ENCODE data around the gene GRID1.

GRID1 gene

DNA sequence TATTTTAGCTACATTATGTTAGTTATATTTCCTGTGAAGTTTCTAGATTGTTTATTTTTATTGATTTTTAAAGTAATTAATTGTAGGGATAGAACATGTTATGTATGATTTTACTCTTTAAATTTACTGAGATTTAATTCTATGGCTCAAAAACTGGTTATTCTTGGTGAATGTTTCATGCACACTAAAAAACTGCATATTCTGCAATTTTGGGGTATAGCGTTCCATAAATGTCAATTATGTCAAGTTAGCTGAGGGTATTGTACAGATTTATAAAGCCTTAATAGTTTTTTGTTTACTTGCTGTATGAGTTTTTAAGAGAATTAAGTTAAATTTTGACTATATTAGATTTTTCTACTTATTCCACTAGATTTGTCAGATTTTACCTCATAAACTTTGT is 669.7 kb downstream of the GRID1 start:
- DNase-seq (ENCODE audit: low spot score), result no peak

DNA sequence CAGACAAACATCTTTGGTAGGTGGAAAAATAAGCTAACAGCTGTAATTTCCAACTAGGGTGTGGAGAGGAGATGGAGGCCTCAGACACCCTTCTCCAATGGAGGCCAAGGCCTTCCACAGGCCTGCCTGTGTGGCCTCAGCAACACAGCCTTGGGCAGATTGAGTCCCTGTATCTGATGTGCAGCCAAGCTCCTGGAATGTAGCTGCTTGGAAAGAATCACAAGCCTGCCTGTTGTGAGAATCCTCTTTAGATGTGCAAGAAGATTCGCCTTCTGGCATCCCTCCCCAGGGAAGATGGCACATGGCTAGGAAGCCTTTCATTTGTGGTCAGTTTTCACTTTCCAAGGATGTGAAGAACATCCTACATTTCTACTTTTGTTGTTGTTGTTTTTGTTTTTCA is 684.0 kb downstream of the GRID1 start:
- DNase-seq (ENCODE audit: low spot score), result no peak

DNA sequence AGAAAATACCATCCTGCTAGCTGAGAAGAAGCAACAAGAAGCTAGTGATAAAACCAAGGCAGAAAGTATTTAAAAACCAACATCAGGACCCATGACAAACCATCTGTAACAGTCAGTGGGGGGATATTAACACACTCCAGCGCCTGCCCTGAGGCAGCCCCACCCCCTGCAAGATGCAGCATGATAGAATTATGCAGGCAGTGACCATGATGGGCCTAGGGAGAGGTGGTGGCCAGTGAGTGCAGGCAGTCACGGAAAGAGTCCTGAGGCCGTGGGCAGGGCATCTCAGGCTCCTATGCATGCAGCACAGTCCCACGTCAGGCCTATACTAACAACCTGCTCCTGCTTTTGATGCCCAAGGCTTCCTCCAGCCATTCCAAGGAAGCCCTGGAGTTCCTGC is 686.9 kb downstream of the GRID1 start:
- no peak for DNase-seq (ENCODE audit: low spot score)

DNA sequence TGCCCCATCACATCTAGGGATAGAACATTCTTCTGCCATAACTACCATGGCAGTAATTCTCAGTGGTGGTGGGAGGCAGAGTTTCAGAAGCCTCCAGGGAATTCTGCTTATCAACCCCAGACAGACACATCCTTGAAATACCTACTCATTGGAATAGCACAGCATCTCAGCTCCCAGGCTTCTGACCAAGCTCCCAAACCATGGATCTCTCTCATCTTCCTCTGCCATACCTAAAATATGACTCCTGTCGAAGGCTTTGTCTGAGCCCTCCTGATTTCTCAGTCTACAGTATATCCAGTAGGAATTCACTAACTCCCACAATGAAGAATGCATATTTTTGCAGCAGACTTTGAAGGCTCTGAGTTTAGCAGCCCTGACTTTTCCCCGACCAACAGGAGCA is 687.5 kb downstream of the GRID1 start:
- no peak for DNase-seq (ENCODE audit: low spot score)

DNA sequence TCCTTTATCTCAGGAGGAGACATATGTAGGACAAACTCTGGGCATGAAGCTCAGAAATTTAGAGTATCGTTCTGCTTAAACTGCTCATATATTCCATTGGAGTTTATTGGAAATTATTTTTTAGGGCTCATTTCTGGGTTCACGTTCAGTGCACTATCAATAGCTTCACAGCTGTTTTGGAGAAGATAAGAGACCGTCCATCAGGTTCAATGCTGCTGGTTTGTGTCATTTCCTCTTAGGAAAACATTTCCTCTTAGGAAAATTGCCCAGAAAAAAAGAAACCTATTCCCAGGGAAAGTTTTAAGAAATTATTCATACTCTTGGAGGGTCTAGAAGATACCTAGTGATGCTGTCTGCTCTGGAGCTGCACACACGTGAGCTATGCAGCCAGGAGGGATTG is 691.7 kb downstream of the GRID1 start:
- DNase-seq (ENCODE audit: low spot score), result no peak

DNA sequence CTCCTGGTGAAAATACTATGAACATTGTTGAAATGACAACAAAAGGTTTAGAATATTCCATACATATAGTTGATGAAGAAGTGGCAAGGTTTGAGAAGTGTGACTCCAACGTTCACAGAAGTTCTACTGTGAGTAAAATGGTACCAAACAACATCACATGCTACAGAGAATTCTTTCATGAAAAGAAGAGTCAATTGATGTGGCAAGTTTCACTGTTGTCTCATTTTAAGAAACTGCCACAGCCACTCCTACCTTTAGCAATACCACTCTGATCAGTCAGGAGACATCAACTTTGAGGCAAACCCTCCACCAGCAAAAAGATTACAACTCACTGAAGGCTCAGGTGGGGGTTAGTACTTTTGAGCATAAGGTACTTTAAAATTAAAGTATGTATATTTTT is 693.3 kb downstream of the GRID1 start:
- DNase-seq (ENCODE audit: low spot score), result no peak

DNA sequence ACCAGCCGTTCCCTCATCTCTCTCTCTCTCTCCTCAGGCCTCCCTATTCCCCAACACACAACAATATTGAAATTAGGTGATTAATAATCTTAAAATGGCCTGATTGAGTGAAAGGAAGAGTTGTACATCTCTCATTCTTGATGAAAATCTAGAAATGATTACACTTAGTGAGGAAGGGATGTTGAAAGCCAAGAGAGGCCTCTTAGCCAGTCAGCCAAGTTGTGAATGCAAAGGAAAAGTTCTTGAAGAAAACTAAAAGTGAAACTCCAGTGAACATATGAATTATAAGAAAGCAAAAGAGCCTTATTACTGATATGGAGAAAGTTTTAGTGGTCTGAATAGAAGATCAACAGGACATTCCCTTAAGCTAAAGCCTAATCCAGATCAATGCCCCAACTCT is 695.1 kb downstream of the GRID1 start:
- DNase-seq (ENCODE audit: low spot score), result no peak

DNA sequence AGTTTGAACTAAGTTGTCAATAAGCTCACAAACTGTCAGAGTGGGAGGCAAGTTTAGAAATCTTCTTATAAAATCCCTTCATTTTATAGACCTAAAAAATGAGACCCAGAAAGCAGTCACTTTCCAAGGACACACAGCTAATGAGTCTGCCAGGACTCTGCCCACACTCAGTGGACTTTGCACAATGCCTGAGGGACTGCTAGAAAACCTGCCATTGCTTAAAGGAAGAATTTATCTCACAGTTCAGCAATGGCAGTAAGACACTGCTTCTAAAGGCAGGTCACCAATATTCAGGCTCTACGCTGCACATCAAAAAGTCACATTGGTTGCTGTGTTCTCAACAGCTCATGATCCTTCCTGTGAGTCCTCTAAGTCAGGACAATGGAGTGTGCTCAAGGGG is 698.1 kb downstream of the GRID1 start:
- DNase-seq (ENCODE audit: low spot score), result no peak

DNA sequence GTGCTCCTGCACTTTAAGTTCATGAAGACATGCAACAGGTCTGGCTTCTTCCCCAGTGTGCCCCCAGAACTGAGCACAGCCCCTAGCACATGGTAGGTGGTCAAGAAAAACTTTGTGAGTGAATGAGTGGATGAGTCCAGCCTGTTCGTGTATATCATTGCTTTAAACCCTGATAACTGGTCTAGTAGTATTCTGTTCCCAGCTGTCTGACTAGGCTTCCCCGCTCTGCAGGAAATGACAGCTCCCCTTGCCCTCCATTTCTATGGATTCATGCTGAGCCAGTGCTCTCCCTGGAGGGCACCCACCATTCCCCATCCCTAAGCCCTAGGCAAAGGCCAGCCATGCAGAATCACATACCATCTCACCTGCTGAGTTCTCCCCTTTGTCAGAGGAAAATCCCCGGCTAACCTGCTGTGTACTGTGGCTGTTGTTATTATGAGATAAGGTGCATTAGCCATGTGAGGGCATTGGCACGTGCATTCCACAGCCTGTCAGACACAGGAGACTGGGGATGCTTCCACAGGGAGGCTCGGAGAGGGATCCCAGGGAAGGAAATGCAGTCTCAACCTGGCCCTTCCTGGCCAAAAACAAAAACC is 698.9 kb downstream of the GRID1 start:
- DNase-seq (ENCODE audit: low spot score), result no peak

DNA sequence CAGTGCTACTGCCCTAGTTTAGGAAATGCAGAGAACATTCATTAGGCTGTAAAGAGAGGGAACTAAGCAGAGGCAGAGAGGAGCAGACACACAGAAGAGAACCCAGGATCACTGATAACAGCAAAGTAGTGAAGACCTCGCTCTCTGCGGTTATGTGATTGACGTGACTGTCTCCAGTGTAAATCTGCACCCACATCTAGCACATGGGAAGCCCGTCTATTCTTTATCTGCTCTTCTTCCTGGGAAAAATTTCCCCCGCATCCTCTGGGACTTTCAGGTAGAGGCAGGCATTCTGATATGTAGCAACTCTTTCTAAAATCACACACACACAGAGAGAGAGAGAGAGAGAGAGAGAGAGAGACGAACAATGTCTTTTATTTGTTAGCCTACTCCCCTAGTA is 699.6 kb downstream of the GRID1 start:
- DNase-seq (ENCODE audit: low spot score), result no peak

DNA sequence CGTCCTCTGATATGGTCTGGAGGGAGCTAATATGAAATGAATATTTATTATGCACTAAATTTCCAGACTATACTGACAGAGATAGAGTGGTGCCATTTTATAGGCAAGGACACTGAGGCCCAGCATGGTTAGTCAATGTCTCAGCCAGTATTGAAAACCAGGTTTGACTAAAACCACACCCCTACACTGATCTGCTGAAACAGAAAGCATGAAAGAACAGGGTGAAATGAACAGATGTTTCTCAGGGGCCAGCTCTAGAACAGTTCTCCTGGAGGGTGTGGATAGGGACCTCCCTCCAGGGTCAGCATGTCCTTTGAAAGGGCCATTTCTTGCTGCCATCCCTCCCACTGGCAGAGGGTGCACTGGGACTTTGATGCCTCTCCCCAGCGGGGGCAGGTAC is 700.5 kb downstream of the GRID1 start:
- DNase-seq (ENCODE audit: low spot score), result no peak

DNA sequence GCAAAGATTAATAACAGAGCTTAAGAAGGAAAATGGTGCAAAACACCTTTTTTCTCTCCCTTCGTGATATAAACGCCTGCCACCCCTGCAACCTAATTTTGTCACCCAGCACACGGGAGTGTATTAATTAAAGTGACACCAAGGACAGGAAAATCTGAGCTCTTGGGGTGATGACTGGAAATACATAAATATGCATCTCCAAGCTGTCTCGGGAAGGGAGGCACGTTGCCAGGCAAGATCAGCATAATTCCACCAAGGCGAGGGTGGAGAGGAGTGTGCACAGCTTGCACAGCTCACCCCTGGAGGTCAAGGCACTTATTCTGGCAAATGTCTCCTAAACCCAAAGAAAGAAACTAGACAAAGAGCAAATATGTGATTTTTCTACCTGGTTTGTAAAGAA is 700.9 kb downstream of the GRID1 start:
- no peak for DNase-seq (ENCODE audit: low spot score)

DNA sequence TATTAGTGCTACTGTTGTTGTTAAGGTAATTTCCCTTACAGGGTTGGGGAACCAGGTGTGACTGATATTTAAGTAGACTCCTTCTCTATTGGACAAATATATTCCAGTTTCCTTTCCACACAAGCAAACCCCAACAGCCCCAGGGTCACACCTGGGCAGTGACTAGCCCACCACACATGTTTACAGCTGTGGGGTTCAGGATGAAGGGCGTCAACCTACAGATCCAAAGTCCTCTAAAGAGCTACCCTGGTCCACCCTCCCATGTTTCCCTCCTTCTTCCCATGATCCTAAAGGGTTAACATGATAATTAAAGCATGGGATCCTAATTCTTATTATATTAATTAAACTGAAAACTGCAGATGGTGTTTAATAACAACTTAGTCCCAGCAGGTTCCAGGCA is 701.5 kb downstream of the GRID1 start:
- no peak for DNase-seq (ENCODE audit: low spot score)

DNA sequence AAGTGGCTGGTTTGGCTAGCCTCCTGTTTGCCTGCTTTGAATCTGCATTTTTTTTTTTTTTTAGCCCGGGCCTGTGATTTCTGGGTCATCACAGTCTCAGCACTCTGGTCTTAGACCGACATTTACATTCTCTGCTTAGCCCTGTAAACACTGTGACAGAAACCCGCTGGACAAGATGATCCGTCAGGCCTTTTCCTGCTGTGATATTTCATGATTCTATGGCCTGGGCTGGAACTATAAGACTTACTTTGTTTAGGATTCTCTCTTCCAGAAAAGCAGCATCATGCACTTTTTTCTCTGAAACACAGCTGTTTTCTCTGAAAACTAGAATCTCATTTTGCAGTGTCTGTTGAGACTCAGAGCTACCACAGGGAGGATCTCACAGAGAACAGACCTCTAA is 705.5 kb downstream of the GRID1 start:
- no peak for DNase-seq (ENCODE audit: low spot score)

DNA sequence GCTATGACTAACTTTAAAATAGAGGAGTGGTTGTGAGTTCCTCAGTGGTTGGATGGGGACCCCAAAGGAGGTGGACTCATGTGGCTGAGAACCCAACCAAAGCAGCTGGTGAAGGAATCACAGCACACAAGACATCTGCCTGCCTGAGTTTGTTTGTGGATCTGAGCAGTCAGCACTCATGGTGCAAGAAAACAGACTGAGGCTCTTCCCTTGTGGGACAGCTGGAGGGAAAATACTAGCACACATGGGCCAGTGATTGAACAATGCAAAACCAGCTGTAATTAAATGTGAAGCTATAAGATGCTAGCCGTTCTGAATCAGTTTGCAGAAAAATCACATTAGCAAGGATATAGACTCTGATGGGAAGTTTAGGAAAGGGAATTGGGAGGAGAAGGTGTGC is 707.3 kb downstream of the GRID1 start:
- DNase-seq (ENCODE audit: low spot score), result no peak

DNA sequence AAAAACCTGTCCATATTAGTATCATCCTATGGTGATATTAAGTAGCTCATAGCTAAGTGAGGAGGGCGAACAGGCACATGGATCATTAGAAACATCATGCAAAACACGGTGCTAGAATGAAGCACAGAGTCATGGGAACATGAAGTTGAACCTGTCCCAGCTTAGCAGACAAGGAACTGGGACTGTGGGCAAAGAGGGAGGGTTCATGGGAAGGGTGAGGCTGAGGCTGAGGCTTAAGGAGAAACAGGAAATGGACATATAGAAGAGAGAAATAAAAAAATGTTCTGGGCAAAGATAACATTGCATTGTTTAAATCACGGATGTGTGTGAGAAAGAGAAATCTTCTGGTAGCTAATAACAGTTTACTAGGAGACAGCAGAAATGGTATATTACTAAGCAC is 708.1 kb downstream of the GRID1 start:
- no peak for DNase-seq (ENCODE audit: low spot score)

DNA sequence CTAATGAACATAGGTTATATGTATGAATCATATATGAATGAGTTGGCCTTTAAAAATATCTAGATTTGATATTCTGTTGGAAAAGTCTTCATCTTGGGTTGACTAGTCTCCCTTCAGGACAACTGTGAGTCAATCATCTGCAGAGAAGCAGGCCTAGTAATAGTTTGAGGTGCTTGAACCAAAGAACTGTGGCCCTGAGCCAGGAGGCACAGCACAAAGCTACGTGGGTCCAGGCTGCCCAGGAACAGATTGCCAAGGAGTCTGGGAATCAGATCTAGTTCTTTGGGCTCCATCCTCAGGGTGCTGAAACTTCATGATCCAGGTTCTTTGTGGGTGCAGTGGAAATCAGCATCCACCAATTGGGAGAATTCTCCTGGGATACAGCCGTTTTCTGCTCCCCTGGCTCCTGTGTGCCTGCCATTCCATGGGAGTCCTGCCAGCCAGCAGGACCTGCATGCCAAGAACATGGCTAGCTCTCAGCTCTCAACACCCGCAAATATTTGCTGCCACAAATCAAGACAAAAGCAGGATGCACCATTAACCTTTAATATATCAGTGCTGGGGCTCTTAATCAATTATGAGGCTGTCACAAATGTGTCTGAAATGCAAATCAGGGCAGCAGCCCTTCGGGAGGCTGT is 709.0 kb downstream of the GRID1 start:
- DNase-seq (ENCODE audit: low spot score), result no peak

DNA sequence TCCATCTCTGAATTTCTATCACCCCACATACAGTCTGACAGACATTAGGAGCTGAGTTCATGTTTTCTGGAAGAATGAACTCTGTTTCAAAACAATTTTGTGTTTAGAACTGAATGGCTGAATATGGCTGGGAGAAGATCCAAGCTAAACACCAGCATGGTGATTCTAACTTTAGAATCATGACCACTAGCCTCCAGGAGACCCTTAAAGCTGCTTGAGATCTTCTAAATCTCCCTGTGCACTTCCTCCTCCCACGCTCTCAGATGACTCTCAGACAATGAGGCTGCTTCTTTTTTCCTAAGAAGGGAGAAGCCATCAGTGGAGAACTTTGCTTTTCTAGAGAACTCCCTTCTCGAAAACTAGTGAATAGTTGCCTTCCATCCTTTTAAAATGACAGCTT is 711.2 kb downstream of the GRID1 start:
- DNase-seq (ENCODE audit: low spot score), result no peak

DNA sequence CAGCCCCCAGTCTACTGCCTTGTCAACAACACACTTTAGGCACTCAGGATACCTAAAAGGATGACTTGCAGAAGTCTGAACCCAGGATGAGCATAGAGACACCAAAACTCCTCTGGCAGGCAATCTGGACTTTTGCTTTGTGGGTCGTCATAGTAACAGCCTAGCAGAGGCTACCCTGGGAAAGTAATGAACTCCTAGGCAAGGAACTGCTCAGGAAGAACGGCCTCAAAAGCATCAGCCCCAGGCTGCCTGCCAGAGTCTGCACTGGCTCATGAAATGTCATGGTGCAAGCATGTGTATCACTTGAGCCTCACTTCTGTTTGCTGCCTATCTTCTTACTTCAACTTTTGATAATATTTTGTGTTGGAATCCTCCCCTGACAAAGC is 715.1 kb downstream of the GRID1 start:
- DNase-seq (ENCODE audit: low spot score), result no peak

DNA sequence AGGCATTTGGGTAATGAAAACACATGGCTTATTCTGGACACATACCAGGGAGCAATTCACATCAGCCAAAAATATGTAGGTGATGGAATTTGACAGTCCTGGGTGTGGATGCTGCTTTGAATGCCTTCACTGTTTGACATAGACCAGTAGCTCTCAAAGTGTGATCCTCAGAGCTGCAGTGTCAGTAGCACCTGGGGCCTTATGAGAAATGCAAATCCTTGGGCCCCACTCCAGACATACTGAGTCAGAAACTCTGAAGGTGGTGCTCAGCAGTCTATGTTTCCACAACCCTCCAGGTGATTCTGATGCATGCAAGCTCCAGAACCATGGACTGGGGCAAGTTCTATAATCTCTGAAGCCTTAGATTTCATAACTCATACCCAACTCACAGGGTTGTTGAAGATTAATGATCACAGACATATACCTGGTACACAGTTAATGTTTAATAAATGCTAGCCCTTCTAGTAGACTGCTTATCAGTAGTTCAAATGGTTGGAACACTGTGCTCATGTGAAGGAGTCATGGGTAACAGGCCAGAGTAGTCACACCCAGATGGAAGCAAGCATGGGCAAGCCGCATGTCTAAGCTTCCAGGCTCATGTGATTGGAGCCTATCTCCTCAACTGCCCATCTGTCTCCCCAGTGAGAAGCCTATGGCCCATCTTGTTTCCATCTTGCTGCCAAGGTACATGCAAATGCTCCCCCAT is 715.7 kb downstream of the GRID1 start:
- no peak for DNase-seq (ENCODE audit: low spot score)

DNA sequence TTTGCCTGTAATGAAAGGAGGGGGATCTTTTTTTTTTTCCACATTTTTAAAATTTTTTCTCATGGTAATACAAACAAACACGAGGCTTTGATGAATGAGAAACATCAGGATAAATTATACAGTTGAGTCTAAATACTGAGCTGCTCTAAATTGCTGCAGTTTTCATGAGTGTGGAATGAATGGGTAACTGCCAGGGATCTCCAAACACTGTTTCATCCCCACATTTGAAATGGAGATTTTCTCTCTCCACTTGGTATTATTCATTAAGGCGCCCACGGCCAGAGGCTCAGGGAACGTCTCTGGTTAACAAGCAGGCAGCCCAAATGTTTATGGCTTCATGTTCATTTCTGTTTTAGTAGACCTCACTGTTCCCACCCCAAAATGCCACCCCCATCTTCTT is 717.1 kb downstream of the GRID1 start:
- DNase-seq (ENCODE audit: low spot score), result no peak

DNA sequence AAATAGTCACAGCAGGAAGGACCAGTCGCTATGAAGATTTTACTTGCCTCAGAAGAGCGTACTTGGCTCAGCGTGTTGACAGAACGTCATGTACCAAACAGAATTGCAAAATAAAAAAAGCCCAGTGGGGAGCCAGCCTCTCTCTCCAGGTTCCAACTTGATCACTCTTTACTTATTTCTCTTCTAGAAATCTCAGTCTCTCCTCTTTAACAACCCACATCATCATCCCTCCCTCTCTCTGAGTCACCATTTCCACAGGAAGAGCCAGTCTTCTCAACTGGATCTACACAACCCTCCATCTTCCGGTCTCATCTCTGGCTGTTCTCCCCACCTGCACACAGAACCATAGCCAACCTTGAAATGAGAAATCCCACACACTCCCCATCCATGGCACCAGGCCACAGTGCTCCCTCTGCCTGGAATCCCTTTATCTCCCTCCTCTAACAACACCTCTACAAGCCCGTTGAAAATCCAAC is 718.3 kb downstream of the GRID1 start:
- DNase-seq (ENCODE audit: low spot score), result no peak

DNA sequence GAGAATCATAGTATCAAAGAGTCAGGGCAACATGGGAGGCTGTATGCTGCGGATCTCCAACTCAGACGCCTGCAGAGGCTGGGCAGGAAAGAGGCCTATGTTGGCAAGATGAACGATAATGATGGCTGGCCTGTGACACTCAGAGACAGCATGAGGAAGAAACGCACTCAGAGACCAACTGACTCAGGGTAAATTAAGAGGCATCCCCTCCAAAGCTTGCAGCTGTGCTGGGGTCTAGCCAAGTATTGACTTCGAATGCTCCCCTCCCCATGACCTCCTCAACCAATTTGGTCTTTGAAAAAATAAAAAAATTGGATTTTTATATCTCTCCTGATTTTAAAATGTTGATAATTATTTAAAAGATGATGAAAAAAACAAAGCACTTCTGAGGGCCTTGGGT is 718.9 kb downstream of the GRID1 start:
- no peak for DNase-seq (ENCODE audit: low spot score)

All from HuH-7.5 (cell line).